GM19043 (cell line): ENCODE results near the gene ARFRP1.
"Not testable (repeated sequence)": the region's sequence is repeated elsewhere in the genome, so short reads cannot be mapped to it uniquely, and the experiment has no call there.

Experiments
- ATAC-seq: cut with Tn5 transposase; IDR thresholded peaks from one replicate; pipeline ENCODE4 v1.9.1; 2021; ENCODE audit warnings: low read depth; ENCODE audit not compliant: unreplicated experiment

ARFRP1 gene

GRCh38 chr20:63659370-63659769, 48.4 kb downstream of the ARFRP1 start:
- no peak for ATAC-seq

GRCh38 chr20:63658749-63659187, 49.0 kb downstream of the ARFRP1 start:
- ATAC-seq: no peak

DNA sequence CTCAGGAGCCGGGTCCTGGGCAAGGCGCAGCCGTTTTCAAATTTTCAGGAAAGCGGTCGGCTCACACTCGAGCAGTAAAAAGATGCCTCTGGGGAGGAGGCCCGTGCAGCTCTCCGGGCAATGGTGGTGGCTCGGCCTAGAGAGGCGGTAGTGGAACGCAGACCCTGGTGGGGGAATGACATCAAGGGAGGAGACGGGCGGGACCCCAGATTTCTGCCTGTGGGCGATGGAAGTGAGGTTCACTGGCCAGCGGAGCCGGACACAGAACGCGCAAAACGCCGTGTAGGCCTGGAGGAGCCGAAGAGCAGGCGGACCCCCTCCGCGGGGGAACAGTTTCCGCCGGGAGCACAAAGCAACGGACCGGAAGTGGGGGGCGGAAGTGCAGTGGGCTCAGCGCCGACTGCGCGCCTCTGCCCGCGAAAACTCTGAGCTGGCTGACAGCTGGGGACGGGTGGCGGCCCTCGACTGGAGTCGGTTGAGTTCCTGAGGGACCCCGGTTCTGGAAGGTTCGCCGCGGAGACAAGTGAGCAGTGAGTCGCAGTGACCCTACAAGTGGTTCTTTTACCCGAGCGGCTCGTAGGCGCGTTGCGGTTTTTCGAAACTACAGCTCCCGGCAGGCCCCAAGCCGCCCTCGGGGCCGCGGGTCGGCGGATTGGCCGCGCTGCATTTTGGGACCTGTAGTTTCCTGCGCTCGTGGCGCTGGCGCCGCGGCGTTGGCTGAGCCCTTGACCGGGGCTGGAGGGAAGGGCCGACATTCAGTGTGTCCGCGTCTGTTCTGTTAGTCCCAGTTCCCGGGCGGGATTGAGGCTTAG, 49.6 kb downstream of the ARFRP1 start, which contains the start of gene RTEL1:
Gene RTEL1, plus strand, starts transcription at position 376 of the 812 bp plus-strand sequence. CDS start 1,091 bp downstream, outside the sequence.
- ATAC-seq: no peak

DNA sequence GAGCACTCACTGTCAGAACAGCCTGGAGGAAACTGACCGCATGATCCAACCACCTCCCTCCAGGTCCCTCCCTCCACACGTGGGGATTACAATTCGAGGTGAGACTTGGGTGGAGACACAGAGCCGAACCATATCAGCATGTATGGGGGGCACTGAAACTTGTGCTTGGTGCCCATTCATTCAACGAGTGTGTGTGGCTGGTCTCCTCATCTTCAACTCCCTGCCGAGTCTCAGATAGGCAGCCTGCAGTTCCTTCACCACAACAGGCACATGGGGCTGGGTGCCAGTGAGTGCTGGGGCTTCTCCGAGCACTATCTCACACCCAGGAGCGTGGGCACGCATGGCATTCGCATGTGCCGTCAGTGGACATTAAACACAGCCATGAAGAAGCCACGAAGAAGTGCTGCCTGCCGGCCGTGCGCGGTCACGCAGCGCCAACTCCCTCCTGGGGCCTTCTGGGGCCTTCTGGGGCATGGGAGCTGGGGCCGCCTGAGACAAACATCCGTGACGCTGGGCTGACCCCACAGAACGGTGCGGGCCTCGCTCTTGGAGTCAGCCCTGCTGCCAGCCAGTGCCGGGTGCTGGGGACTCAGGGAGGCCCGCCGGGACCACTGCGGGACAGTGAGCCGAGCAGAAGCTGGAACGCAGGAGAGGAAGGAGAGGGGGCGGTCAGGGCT, 50.4 kb downstream of the ARFRP1 start:
- ATAC-seq: no peak

- no peak for ATAC-seq
Measured at GRCh38 chr20:63656451-63656850, 51.3 kb downstream of the ARFRP1 start.

GRCh38 chr20:63655249-63655648, 52.5 kb downstream of the ARFRP1 start:
- no peak for ATAC-seq

- ATAC-seq: no peak
Measured at GRCh38 chr20:63653974-63654668, 53.7 kb downstream of the ARFRP1 start.

- no peak for ATAC-seq
Measured at GRCh38 chr20:63653041-63653973, 54.5 kb downstream of the ARFRP1 start, which contains the start of gene STMN3. STMN3 (minus strand) TSS chr20:63653424; CDS start chr20:63653345, 79 bp downstream.

- no peak for ATAC-seq
Measured at GRCh38 chr20:63652192-63652980, 55.4 kb downstream of the ARFRP1 start.

DNA sequence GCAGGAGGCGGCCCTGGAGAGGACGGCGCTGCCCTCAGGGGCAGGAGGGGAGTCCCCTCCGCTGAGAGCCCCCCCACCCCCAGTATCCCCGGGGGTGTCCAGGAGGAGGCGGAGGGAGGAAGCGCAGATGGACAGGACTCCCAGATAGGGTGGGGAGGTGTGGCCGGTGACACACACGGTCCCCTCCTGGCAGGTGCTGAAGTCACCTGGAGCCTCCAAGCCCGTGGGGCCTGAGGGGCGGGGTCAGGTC, 55.9 kb downstream of the ARFRP1 start:
- ATAC-seq: no peak

DNA sequence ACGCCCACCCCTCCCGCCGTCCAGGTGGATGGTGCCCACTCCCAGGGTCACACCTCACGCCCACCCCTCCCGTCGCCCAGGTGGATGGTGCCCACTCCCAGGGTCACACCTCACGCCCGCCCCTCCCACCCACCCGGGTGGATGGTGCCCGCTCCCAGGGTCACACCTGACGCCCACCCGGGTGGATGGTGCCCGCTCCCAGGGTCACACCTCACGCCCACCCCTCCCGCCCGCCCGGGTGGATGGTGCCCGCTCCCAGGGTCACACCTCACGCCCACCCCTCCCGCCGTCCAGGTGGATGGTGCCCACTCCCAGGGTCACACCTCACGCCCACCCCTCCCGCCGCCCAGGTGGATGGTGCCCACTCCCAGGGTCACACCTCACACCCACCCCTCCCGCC, 57.3 kb downstream of the ARFRP1 start:
- ATAC-seq: not testable (repeated sequence)

DNA sequence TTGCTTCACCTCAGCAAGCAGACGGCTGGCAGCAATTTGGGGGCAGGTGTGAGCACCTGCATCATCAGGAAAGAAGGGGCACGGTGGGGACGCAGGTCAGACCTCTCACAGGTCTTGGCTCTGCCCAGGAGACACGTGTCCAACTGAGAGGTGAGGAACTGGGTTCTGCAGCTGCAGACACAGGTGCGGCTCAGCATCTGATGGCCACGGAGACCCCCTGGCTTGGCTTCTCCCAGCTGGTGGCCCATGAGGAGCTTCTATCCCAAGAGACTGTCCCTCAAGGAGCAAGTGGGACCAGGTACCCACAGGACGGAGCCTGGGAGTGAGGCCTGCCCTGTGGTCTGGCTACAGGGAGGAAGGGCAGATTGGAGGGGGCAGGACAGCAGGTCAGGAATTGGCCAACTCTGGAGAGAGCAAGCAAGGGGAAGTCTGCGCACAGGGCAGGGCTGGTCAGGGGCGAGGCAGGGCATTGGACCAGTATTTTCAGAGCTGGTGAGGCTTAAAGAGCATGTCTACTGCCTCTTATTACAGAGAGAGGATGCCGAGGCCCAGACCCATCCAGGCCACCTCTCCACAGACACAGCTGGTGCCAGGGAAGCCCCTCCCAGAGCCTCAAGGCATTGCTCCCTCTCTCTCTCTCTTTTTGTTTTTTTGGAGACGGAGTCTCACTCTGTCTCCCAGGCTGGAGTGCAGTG, 58.7 kb downstream of the ARFRP1 start:
- ATAC-seq: no peak
